CD4-positive, alpha-beta T cell treated with Interleukin-6 at 100 ng/mL for 8 hours (primary cell): ENCODE measurements around the gene TMEM215.
"Not testable (repeated sequence)": the region's sequence is repeated elsewhere in the genome, so short reads cannot be mapped to it uniquely, and the experiment has no call there.

Experiments used
- DNase-seq: peaks from one replicate; pipeline ENCODE4 v3.0.0-alpha.2; 2020; ENCODE audit warnings: mixed read lengths, low spot score

TMEM215 gene, protein sequence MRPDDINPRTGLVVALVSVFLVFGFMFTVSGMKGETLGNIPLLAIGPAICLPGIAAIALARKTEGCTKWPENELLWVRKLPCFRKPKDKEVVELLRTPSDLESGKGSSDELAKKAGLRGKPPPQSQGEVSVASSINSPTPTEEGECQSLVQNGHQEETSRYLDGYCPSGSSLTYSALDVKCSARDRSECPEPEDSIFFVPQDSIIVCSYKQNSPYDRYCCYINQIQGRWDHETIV

GRCh38 chr9:32783168-32783891, at the start of gene TMEM215:
Gene TMEM215, plus strand, starts transcription at chr9:32783540. Its CDS starts 644 bp downstream, at chr9:32784184.
- DNase-seq: no peak

GRCh38 chr9:32735476-32735875, 47.9 kb upstream of the TMEM215 start:
- no peak for DNase-seq

DNA sequence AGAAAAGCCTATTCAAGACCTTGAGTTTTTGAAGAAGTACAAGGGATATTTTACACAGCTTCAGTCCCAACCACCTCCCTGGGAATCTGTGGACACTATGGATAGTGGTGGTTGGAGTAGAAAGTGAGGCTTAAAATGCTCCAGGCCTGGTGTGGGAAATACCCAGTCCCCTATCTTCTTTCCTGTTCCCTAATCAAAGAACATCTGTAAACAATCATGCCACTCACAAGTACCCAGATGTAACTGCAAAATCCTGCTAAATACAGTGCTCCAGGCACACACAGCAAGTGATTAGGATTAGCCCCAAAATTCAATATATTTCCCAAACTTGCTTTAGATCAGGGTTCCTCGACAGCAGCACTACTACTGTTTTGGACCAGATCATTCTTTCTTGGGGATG, 46.0 kb upstream of the TMEM215 start:
- DNase-seq: no peak

DNA sequence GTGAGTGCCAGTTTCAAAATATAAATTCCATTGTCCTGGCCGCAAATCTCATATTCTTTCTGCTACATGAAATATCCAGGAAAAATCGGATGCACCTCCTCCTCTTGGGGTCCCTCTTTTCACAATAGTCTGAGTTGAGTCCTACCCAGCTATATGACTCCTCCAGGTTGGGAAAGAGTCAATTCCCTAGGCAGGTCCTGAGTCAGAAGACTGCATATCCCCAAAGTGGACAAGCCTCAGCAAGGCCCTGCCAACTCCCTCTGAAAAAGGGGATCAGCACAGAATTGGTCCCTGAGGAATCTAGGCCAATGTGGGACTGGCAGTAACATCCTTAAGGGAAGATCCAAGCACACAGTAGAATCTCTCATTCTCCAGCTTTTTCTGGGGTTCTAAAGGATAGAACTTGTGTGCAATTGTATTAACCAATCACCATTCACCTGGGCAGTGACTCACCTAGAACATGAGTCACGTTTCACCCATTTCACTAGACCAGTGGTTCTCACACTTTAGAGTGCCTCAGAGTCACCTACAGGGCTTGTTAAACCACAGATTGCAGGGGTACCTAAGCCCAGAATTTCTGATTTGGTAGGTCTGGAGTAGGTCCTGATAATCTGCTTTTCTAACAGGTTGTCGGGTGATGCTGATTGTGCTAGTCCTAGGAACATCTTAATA, 44.7 kb upstream of the TMEM215 start:
- no peak for DNase-seq

- DNase-seq: no peak
Observed at GRCh38 chr9:32741706-32742105, 41.6 kb upstream of the TMEM215 start.

DNA sequence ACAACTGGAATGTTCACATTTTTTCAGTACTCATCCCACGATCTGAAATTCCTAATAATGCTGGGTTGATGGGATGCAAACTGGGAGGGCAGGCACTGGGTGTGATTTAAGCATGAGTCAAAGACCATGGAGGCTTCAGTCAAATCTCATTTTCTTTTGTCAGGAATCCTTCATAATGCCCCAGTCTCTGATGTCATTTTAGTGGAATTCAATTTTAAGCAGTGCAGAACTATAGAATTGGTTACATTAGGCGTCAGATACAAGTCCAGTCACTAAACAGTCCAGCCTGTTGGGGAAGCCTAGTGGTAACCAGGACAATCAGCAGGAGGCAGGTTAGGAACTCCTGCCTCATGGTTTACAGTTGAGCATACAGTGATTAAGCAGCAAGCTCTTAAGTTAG, 41.0 kb upstream of the TMEM215 start:
- DNase-seq: no peak

GRCh38 chr9:32748013-32748412, 35.3 kb upstream of the TMEM215 start:
- DNase-seq: no peak

- no peak for DNase-seq
Observed at GRCh38 chr9:32755730-32756129, 27.6 kb upstream of the TMEM215 start.

DNA sequence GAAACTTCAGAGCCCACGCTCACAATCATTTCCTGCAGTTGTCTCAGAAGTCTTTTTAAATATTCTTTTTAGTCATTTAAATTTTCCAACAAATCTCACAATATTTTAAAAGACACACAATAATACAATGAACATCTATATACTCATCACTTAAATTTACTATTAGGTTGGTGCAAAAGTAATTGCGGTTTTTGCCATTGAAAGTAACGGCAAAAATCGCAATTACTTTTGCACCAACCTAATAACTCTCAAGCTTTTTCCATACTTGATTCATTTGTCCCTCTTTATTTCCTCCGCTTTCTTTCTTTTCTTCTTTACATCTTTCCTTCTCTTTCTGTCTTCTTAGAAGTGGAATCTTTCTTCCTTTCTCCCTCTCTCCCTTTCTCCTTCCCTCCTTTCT, 19.2 kb upstream of the TMEM215 start:
- no peak for DNase-seq

DNA sequence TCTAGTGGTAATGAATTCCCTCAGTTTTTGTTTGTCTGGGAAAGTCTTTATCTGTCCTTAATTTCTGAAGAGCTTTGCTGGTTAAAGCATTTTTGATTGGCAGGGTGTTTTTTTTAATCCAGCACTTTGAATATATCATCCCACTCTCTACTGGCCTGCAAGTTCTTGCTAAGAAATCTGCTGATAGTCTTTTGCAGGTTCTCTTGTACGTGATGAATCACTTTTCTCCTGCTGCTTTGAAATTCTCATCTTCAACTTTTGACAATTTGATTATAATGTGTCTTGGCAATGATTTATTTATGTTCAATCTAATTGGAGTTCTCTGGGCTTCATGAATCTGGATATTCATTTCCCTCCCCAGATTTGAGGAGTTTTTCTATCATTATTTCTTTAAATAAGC, 8.1 kb upstream of the TMEM215 start:
- DNase-seq: no peak

GRCh38 chr9:32776201-32776600, 7.1 kb upstream of the TMEM215 start:
- no peak for DNase-seq

GRCh38 chr9:32782476-32783167, 718 bp upstream of the TMEM215 start:
- DNase-seq: no peak

GRCh38 chr9:32787816-32788215, 4.5 kb downstream of the TMEM215 start:
- DNase-seq: no peak

DNA sequence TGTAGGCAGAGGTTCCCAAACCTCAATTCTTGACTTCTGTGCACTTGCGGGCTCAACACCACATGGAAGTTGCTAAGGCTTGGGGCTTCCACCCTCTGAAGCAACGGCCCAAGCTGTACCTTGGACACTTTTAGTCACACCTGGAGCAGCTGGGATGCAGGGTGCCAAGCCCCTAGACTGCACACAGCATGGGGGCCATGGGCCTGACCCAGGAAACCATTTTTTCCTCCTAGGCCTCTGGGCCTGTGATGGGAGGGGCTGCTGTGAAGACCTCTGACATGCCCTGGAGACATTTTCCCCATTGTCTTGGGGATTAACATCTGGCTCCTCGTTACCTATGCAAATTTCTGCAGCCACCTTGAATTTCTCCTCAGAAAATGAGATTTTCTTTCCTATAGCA, 12.7 kb downstream of the TMEM215 start:
- not testable (repeated sequence) for DNase-seq

GRCh38 chr9:32801530-32801929, 18.2 kb downstream of the TMEM215 start:
- DNase-seq: no peak

DNA sequence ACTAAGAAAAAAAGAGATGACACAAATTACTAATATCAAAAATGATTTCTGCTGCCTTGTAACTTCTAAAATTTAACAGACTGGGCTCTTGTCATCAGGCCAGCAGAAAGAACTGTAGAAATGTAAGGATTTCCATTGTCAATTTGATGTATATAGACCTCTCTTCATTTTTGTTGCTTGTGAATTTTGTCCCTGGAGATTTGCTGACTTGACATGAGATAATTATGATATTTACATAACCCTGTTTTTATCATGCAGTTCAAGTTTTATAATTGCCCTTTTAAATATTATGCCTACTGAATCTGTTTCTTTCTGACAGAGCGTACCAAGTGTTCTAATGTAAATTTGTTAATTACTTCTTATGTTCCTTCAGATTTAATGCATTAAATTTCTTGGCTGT, 23.9 kb downstream of the TMEM215 start:
- no peak for DNase-seq

DNA sequence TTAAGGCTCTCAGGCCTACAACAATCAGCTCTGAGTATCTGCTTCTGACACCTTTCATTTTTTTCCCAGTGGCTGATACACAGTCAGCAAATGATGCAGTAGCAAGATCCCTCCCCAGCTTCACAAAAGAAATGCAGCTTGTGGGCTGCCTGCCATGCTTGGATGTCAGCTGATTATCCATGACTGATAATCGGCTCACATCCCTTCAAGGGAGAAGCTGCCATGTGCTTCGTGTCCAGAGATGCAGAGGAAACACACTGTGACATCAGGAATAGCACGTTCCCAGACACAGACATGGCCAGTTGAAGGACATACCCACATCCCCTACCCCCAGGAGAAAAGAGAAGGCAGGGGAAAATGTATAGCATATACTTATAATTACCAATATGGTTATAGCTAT, 27.9 kb downstream of the TMEM215 start:
- no peak for DNase-seq

- DNase-seq: no peak
Observed at GRCh38 chr9:32820322-32820721, 37.0 kb downstream of the TMEM215 start.

GRCh38 chr9:32823101-32823500, 39.8 kb downstream of the TMEM215 start:
- DNase-seq: no peak

DNA sequence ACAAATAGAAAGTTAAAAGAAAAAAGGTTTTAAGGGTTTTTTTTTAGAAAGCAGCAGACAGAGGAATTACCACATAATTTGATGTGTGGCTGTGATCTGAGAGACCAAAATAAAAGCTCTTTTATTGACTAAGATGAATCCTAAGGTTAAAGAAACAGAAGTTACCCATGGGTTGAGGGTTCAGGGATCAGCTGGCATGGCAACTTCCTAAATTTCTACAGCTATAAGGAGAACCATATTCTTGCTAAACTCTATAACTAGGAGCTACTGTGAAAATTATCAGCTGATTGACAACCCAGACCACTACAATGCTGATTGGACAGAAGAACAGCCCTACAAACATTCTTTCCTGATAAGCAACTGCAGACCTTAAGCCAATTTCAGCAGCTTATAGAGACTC, 40.2 kb downstream of the TMEM215 start:
- DNase-seq: no peak

- DNase-seq: no peak
Observed at GRCh38 chr9:32825203-32825602, 41.9 kb downstream of the TMEM215 start.

DNA sequence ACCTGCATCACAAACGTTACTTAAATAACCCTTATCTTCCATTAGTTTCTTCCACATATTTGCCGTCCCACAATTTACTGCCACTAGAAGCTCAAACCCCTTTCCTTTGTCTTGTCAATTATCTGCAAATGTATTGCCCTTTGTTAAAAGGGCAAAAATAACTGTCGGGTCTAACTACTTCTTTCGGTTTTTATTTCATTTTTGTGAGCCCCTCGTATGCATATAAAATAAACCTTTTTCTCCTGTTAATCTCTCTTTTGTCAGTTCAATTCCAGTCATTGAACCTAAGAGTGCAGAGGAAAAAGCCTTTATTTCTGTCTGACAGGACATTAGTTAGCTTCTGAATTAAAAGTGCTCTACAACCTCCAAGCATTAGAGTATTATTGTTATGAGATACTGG, 45.5 kb downstream of the TMEM215 start:
- no peak for DNase-seq

GRCh38 chr9:32832346-32832745, 49.0 kb downstream of the TMEM215 start:
- no peak for DNase-seq
